ENCODE data around the gene TTYH3. TPM values are rescaled to one million over a fixed set of nuclear protein-coding genes. Genes with fewer than 3 reads are reported as not detected.

TTYH3 gene
- total RNA-seq, 1 experiment from 2014 or later, result 25.0 TPM

DNA sequence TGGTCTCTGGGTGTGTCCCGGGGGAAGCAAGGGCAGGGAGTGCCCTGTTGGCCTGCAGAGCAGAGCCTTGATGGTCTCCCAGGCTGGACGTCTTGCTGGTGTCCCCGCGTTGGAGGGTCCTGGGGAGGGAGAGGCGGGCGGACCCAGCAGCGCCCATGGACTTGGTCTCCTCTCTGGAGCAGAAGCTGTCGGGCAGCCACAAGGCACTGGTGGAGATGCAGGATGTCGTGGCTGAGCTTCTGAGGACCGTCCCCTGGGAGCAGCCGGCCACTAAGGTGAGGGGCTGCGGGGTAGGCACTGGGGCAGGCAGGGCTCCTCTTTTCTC, 20.9 kb downstream of the TTYH3 start:
- Histone ChIP-seq H3K27ac (ENCODE audit: low read length) (no peak overlapping the region), H3K27me3 (ENCODE audit: low read length) (no peaks in the 10 kb centered on the region), H3K79me2 (ENCODE audit: low read length) (no peaks in the 10 kb centered on the region), H3F3A (ENCODE audit: low read length, unreplicated experiment) (no peaks in the 10 kb centered on the region), H3K4me1 (ENCODE audit: insufficient read depth, low read length) (no peaks in the 10 kb centered on the region), H4K20me1 (ENCODE audit: low read length) (no peaks in the 10 kb centered on the region), H3K9me3 (ENCODE audit: low read length) (no peaks in the 10 kb centered on the region), H2AFZ (ENCODE audit: low read length) (no peak overlapping the region), H3K36me3 (ENCODE audit: low read depth, low read length) (no peaks in the 10 kb centered on the region), H3K4me2 (ENCODE audit: low read length) (no peak overlapping the region), H3K9me2 (replicated peaks; ENCODE audit: low read length) (no peaks in the 10 kb centered on the region), H3K9ac (ENCODE audit: low read length) (no peak overlapping the region), H3K4me3 (ENCODE audit: low read length) (no peak overlapping the region)
- POLR2A ChIA-PET (ENCODE audit: unreplicated experiment), result no interaction called here
- ATAC-seq (no peak), DNase-seq (no peak)
- intact Hi-C loops (cut with micrococcal nuclease), result no loop called here
- CTCF ChIA-PET, result no interaction called here
- BruUV-seq (replicated peaks), result no TSS peak
- TF ChIP-seq EZH2phosphoT487 (IDR thresholded peaks at IDR 0.05; ENCODE audit: borderline replicate concordance, low read length), result no peak
- TF ChIP-seq, protein P1, sequence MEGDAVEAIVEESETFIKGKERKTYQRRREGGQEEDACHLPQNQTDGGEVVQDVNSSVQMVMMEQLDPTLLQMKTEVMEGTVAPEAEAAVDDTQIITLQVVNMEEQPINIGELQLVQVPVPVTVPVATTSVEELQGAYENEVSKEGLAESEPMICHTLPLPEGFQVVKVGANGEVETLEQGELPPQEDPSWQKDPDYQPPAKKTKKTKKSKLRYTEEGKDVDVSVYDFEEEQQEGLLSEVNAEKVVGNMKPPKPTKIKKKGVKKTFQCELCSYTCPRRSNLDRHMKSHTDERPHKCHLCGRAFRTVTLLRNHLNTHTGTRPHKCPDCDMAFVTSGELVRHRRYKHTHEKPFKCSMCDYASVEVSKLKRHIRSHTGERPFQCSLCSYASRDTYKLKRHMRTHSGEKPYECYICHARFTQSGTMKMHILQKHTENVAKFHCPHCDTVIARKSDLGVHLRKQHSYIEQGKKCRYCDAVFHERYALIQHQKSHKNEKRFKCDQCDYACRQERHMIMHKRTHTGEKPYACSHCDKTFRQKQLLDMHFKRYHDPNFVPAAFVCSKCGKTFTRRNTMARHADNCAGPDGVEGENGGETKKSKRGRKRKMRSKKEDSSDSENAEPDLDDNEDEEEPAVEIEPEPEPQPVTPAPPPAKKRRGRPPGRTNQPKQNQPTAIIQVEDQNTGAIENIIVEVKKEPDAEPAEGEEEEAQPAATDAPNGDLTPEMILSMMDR (conservative IDR thresholded peaks at IDR 0.05; ENCODE audit: low read depth, low read length), result no peak
- no peak for TF ChIP-seq EZH2 (IDR thresholded peaks at IDR 0.05; ENCODE audit: low read length, unreplicated experiment)

DNA sequence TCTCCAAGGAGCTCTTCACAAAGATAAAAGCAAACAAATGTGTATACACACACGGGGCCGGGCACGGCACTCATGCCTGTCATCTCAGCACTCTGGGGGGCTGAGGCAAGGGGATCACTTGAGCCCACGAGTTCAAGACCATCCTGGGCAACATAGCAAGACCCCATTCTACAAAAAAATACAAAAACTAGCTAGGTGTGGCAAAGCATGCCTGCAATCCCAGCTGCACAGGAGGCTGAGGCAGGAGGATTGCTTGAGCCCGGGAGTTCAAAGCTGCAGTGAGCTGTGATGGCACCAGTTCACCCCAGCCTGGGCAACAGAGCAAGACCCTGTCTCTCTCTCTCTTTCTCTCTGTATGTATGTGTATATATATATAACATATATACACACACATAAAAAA, 22.3 kb downstream of the TTYH3 start:
- POLR2A ChIA-PET (ENCODE audit: unreplicated experiment), result no interaction called here
- DNase-seq (no peak), ATAC-seq (no peak)
- Histone ChIP-seq H3K9me2 (replicated peaks; ENCODE audit: low read length) (no peaks in the 10 kb centered on the region), H3K79me2 (ENCODE audit: low read length) (no peaks in the 10 kb centered on the region), H3K27me3 (ENCODE audit: low read length) (no peaks in the 10 kb centered on the region), H3K9me3 (ENCODE audit: low read length) (no peaks in the 10 kb centered on the region), H3K27ac (ENCODE audit: low read length) (no peak overlapping the region), H3F3A (ENCODE audit: low read length, unreplicated experiment) (no peaks in the 10 kb centered on the region), H3K4me3 (ENCODE audit: low read length) (no peak overlapping the region), H2AFZ (ENCODE audit: low read length) (no peak overlapping the region), H3K9ac (ENCODE audit: low read length) (no peak overlapping the region), H4K20me1 (ENCODE audit: low read length) (no peaks in the 10 kb centered on the region), H3K4me1 (ENCODE audit: insufficient read depth, low read length) (no peaks in the 10 kb centered on the region), H3K36me3 (ENCODE audit: low read depth, low read length) (no peaks in the 10 kb centered on the region), H3K4me2 (ENCODE audit: low read length) (no peak overlapping the region)
- no TSS peak for BruUV-seq (replicated peaks)
- CTCF ChIA-PET, result interaction anchor here (0.6 kb wide), 1 partner anchor 88 kb away, joined by 4 read pairs; no protein-coding TSS in a partner anchor
- intact Hi-C loops (cut with micrococcal nuclease), result no loop called here
- TF ChIP-seq, protein P1 (conservative IDR thresholded peaks at IDR 0.05; ENCODE audit: low read depth, low read length), result no peak
- TF ChIP-seq EZH2phosphoT487 (IDR thresholded peaks at IDR 0.05; ENCODE audit: borderline replicate concordance, low read length) (no peak), EZH2 (IDR thresholded peaks at IDR 0.05; ENCODE audit: low read length, unreplicated experiment) (no peak)

DNA sequence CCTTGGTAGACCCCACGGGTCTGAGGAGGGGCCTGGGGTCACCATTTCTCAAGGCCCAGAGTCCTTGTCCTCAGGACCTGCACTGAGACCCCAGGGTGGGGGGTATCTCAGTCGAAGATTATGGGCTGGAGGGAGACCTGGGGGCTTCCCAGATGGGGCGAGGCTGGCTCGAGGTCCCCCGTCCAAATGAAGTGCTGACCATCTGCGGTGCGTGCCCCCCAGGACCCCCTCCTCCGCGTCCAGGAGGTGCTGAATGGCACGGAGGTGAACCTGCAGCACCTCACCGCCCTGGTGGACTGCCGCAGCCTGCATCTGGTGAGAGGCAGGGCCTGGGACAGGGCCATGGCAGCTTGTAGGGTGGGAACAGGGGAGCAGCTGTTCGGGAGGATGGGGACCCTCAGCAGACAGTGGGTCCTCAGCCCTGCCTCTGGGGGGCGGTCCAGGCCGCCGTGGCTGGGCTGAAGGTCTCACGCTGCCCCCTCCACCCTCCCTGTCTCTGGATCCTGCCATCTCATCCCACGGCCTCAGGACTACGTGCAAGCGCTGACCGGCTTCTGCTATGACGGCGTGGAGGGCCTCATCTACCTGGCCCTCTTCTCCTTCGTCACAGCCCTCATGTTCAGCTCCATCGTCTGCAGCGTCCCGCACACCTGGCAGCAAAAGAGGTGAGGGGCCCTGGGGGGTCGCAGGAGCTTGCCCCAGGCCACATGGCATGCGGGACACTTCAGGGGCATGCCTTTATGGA, 24.3 kb downstream of the TTYH3 start:
- Histone ChIP-seq H3K79me2 (ENCODE audit: low read length) (no peaks in the 10 kb centered on the region), H3K9me3 (ENCODE audit: low read length) (no peaks in the 10 kb centered on the region), H3K4me2 (ENCODE audit: low read length) (no peak overlapping the region), H3K4me1 (ENCODE audit: insufficient read depth, low read length) (no peaks in the 10 kb centered on the region), H3K9ac (ENCODE audit: low read length) (no peak overlapping the region), H3K4me3 (ENCODE audit: low read length) (no peak overlapping the region), H3K27ac (ENCODE audit: low read length) (no peak overlapping the region), H3K27me3 (ENCODE audit: low read length) (no peaks in the 10 kb centered on the region), H2AFZ (ENCODE audit: low read length) (no peak overlapping the region), H3F3A (ENCODE audit: low read length, unreplicated experiment) (no peaks in the 10 kb centered on the region), H4K20me1 (ENCODE audit: low read length) (no peaks in the 10 kb centered on the region), H3K36me3 (ENCODE audit: low read depth, low read length) (no peaks in the 10 kb centered on the region), H3K9me2 (replicated peaks; ENCODE audit: low read length) (no peaks in the 10 kb centered on the region)
- POLR2A ChIA-PET (ENCODE audit: unreplicated experiment), result no interaction called here
- CTCF ChIA-PET, result no interaction called here
- BruUV-seq (replicated peaks), result no TSS peak
- no peak for TF ChIP-seq EZH2 (IDR thresholded peaks at IDR 0.05; ENCODE audit: low read length, unreplicated experiment)
- TF ChIP-seq EZH2phosphoT487 (IDR thresholded peaks at IDR 0.05; ENCODE audit: borderline replicate concordance, low read length), result no peak
- TF ChIP-seq, protein P1 (conservative IDR thresholded peaks at IDR 0.05; ENCODE audit: low read depth, low read length), result no peak
- DNase-seq (no peak), ATAC-seq (no peak)
- intact Hi-C loops (cut with micrococcal nuclease), result no loop called here
